NCI-H1436 treated with DMSO at 0.1 percent for 48 hours (cell line): ENCODE measurements around the gene IFRD2.
A peak's percentile ranks its signal among the peaks of the same experiment; 100 is the strongest.

Experiments
- DNase-seq: peaks from one replicate; lab custom pipeline; 2025; lab: John Stamatoyannopoulos, UW

Gene IFRD2, protein sequence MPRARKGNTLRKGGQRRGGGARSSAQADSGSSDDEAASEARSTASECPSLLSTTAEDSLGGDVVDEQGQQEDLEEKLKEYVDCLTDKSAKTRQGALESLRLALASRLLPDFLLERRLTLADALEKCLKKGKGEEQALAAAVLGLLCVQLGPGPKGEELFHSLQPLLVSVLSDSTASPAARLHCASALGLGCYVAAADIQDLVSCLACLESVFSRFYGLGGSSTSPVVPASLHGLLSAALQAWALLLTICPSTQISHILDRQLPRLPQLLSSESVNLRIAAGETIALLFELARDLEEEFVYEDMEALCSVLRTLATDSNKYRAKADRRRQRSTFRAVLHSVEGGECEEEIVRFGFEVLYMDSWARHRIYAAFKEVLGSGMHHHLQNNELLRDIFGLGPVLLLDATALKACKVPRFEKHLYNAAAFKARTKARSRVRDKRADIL

DNA sequence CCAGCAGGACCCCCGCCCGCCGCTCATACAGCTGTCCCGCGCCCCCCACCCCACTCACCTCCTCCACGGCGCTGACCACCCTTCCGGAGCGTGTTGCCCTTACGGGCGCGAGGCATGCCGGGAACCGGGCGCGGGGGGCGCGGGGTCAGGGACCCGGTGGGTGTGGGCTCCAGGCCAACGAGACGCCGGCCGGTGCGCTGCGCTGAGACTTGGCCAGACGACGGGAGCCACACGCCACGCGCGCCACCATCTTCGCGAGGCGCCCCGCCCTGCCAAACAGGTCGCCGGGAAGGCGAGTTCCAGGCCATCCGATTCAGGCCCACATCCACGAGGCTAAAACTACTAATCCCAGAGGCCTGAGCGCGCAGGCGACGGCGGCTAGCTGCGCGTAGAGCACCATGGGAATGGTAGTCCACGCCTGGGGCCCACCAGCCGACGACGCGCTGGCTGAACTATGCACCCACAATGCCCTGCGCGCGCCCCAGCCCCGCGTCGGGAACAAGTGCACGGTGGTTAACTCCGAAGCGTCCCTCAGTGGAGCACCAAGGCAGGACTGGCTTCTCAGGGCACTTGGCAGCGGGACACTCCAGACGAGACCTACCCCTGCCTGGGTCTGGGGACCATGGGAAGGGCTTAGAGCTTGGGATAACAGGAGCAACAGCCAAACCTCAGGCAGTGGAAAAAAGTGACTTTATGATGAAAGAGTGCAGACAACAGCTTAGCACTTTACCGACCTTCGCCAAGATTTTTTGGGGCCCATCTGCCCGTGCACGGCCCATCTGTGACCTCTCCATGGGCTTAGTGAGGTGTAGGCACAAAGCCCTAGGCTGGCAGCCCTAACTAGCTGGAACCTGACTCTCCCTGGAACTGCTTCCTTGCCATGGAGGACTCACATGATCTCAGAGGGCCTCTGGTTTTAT is at the start of gene IFRD2:
Gene IFRD2 (minus strand): TSS at position 271 of the 920 bp plus-strand sequence. CDS start 155 bp downstream, at position 116.
- peak; percentile 64 for DNase-seq

DNA sequence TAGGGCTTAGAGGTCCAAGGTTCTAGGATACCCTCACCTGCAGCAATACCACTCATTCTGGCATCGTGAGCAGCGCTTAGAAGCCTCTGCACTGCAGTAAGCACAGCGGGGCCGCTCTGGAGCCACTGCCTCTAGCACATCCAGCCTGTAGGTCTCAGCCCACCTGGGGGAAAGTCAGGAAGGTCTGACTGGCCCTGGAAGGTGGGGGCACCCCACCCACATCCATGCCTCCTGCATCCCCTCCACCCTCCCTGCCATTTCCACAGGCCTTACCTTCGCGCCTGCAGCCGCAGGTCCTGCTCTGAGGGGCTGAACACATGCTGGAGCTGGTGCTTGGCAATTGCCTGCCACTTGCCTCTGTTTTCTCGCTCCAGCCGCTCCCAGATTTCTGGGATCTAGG is 49.3 kb upstream of the IFRD2 start:
- no peak for DNase-seq

GRCh38 chr3:50340448-50341329 is 48.5 kb upstream of the IFRD2 start, which contains the start of gene RASSF1:
TSS of gene RASSF1 (minus strand) at chr3:50340836. CDS start at chr3:50340805, 31 bp downstream.
- no peak for DNase-seq

DNA sequence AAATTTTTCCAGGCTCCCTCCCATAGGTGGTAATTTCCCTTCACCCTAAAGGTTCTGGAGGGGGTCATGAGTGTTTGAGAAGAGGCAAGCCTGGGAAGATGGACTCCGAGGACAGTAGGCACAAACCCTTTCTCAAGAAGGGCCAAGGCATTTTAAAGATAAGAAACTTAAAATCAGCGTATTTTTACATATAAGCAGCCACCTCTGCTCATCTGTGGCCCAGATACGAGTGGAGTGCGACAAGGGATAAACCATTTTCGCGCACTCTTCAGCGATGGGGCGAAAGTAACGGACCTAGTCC is 47.9 kb upstream of the IFRD2 start:
- DNase-seq: no peak

DNA sequence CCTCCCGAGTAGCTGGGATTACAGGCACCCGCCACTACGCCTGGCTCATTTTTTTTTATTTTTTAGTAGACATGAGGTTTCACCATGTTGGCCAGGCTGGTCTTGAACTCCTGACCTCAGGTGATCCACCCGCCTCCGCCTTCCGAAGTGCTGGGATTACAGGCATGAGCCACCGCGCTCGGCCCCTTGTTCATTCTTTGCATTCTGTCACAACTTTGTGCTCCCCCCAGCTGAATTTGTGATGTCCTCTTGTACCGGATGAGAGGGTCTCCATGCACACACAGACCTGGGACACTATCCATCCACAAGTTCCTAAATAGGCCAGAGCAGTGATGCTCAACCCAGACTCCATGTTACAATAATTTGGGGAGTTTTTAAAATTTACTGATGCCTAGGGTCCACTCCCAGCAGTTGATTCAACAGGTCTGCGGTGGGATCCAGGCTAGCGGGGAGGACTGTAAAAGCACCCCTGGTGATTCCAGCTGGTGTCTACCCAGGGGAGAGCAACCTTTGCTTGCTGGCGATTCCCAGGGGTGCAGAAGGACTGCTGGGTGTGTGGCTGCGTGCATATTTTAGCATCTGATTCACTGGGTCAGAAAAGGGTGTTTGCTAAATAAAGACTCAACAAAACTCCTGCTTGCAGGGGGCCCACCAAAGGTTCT is 47.4 kb upstream of the IFRD2 start:
- DNase-seq: no peak

- no peak for DNase-seq
Observed at GRCh38 chr3:50338965-50339364, 46.7 kb upstream of the IFRD2 start.

GRCh38 chr3:50337175-50337861 is 45.1 kb upstream of the IFRD2 start:
- DNase-seq: peak; percentile 79

- DNase-seq: no peak
Observed at GRCh38 chr3:50336452-50337174, 44.4 kb upstream of the IFRD2 start.

- no peak for DNase-seq
Observed at GRCh38 chr3:50334339-50335075, 42.3 kb upstream of the IFRD2 start.

DNA sequence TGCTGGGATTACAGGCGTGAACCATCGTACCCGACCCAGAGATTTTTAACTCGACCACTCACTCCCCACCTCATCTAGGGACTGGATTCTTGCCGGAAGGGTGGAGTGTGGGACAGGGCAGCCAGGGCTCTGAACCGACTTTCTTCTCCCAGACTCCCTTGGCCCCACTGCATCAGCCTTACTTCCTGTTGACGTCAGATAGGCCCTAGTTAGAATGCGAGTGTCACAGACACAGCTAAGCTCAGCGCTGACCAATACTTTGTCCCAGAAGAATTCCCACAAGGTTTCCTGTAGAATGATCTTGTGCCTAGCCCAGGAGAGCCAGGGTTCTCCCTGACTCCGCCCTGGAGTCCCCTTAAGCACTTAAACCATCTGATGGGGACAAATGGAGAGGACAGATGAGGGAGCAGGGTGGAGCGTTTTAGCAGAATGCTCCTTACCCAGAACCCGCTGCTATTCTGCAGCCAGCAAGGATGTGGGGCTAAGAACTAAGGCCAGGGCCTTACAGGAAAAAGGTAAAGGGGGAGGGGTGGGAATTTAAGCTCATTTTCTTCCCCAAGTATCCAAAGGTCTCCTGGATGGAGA is 41.6 kb upstream of the IFRD2 start:
- no peak for DNase-seq

GRCh38 chr3:50331364-50331907 is 39.2 kb upstream of the IFRD2 start:
- no peak for DNase-seq

DNA sequence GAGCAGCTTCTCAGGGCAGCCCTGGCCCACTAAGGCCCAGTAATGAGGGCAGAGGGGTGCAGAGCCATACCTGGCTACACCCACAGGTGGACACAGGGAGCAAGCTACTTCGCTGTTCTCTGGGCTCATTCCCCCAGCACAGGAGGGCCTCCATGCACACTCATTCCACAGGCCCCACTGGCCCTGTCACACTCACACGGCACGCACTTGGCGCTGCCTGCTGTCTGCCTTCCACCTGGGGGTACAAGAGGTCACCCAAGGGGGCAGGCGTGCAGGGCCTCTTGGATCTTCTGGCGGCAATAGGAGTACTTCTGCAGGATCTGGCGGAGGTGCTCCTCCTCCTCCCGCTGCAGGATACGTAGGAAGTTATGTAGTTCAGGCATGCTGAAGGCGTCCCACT is 38.1 kb upstream of the IFRD2 start:
- no peak for DNase-seq

- DNase-seq: no peak
Observed at GRCh38 chr3:50327943-50328691, 35.9 kb upstream of the IFRD2 start, which contains the start of gene TUSC2. TSS of gene TUSC2 (minus strand) at chr3:50328223. CDS start at chr3:50328099, 124 bp downstream.

DNA sequence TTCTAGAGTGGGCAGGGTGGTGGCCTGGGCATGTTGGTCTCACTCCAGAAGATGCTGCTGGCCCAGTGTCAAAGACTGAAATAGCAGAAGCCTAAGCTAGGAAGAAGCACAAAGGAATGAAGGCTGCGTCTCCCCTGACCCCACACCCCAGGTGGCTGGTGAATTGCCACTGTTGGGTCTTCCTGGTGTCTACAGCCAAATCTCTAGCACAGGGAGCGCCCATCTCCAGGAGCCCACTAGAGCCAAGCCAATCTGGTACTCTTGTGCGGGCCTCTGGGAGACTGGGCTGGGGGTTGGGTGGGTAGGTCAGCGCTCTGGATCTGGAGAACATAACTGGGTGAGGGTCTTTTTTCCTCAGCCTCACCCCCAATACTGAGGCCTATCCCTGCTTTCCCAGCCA is 34.9 kb upstream of the IFRD2 start:
- no peak for DNase-seq

DNA sequence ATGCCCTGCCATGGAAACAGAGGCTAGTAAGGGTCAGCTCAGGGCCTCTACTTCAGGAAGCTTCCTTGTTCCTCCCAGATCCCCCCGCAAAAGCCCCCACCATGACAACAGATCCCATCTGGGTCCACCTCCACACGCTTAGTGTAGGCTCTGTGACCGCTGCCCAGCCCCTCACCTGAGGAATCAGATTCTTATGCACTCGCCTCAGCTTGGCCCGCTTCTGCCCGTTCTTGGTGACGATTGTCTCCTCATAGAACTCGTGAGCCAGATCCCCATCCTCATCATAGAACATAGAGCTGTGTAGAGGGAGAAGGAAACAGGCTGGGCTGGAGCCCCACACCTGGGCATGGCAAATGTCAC is 33.9 kb upstream of the IFRD2 start:
- no peak for DNase-seq

GRCh38 chr3:50325497-50326181 is 33.4 kb upstream of the IFRD2 start:
- no peak for DNase-seq

- DNase-seq: no peak
Observed at GRCh38 chr3:50325113-50325480, 32.9 kb upstream of the IFRD2 start.
